Measurements from ENCODE around the gene GPSM3. TPM values are rescaled to one million over a fixed set of nuclear protein-coding genes. Genes with fewer than 3 reads are reported as not detected.

Gene GPSM3
- total and polyA plus RNA-seq, 2 of the 13 experiments (the other 11 are each of a cell fraction or from before 2014, with no cell fraction given) = 0.18 to 6.2 TPM

DNA sequence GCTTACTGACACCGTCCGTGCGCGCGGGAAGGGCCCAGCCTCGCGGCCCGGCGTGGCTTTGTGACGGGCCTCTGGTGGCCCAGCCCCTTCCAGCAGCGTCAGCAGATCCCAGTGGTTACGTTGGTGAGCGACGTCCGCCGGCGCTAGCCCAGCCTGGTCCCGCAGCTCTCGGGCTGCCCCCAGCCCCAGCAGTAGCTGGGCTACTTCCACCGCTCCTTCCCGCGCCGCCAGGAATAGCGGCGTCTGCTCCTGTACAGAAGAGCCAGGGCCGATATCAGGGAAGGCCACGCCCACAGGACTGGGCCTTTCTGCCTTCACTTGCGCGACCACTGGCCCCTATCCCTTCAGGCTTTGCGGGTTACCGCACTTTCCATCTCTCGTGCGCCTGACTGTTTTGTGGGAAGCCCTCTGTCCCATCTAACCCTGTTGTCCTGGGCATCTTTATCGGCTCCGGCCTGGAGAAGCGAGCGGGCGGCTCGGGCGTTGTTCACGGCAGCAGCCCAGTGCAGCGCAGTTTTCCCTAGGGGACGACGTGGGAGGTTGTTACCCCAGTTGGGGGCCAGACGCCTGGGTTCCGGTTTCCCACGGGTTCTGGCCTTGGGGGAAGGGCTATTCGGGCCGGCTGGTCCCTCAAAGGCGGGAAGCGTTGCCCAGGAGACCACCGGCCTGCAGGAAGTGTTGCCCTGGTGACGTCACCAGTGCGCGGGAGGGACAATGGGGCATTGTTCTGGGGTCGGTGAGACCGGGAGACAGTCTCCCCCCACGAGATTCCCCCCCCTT lies 3.6 kb upstream of the GPSM3 start (continued):
- TF ChIP-seq TCF7L2 (IDR thresholded peaks at IDR 0.05; ENCODE audit: low read depth, low read length) (no peak), ZNF850 (CRISPR knock-in tag; conservative IDR thresholded peaks at IDR 0.05) (no peak; the same call in 1 of the 2 replicates), MZF1 (CRISPR knock-in tag; IDR thresholded peaks at IDR 0.05; ENCODE audit: borderline replicate concordance) (peak; percentile 19; the same call in 1 of the 2 replicates), ZNF282 (IDR thresholded peaks at IDR 0.05; ENCODE audit: partially characterized antibody) (no peak), HMG20A (CRISPR knock-in tag; IDR thresholded peaks at IDR 0.05; ENCODE audit: borderline replicate concordance) (no peak), ZNF670 (CRISPR knock-in tag; IDR thresholded peaks at IDR 0.05; ENCODE audit: borderline replicate concordance) (no peak; the same call in 1 of the 2 replicates), ZFY (CRISPR knock-in tag; IDR thresholded peaks at IDR 0.05) (peak; percentile 94), ZNF205 (CRISPR knock-in tag; IDR thresholded peaks at IDR 0.05) (peak; percentile 41; the same call in 1 of the 2 replicates), ZNF749 (CRISPR knock-in tag; IDR thresholded peaks at IDR 0.05; ENCODE audit: borderline replicate concordance) (peak; percentile 94; the same call in 1 of the 2 replicates), CEBPB (IDR thresholded peaks at IDR 0.05; ENCODE audit: borderline replicate concordance, low read depth, low read length) (no peak), IRX3 (CRISPR knock-in tag; IDR thresholded peaks at IDR 0.05; ENCODE audit: borderline replicate concordance, low read depth) (peak; percentile 59), BRD4 (CRISPR knock-in tag; IDR thresholded peaks at IDR 0.05) (no peak; the same call in none of the 2 replicates), ZNF546 (CRISPR knock-in tag; conservative IDR thresholded peaks at IDR 0.05) (peak; percentile 88; the same call in 1 of the 2 replicates)
- TF ChIP-seq, protein P1, sequence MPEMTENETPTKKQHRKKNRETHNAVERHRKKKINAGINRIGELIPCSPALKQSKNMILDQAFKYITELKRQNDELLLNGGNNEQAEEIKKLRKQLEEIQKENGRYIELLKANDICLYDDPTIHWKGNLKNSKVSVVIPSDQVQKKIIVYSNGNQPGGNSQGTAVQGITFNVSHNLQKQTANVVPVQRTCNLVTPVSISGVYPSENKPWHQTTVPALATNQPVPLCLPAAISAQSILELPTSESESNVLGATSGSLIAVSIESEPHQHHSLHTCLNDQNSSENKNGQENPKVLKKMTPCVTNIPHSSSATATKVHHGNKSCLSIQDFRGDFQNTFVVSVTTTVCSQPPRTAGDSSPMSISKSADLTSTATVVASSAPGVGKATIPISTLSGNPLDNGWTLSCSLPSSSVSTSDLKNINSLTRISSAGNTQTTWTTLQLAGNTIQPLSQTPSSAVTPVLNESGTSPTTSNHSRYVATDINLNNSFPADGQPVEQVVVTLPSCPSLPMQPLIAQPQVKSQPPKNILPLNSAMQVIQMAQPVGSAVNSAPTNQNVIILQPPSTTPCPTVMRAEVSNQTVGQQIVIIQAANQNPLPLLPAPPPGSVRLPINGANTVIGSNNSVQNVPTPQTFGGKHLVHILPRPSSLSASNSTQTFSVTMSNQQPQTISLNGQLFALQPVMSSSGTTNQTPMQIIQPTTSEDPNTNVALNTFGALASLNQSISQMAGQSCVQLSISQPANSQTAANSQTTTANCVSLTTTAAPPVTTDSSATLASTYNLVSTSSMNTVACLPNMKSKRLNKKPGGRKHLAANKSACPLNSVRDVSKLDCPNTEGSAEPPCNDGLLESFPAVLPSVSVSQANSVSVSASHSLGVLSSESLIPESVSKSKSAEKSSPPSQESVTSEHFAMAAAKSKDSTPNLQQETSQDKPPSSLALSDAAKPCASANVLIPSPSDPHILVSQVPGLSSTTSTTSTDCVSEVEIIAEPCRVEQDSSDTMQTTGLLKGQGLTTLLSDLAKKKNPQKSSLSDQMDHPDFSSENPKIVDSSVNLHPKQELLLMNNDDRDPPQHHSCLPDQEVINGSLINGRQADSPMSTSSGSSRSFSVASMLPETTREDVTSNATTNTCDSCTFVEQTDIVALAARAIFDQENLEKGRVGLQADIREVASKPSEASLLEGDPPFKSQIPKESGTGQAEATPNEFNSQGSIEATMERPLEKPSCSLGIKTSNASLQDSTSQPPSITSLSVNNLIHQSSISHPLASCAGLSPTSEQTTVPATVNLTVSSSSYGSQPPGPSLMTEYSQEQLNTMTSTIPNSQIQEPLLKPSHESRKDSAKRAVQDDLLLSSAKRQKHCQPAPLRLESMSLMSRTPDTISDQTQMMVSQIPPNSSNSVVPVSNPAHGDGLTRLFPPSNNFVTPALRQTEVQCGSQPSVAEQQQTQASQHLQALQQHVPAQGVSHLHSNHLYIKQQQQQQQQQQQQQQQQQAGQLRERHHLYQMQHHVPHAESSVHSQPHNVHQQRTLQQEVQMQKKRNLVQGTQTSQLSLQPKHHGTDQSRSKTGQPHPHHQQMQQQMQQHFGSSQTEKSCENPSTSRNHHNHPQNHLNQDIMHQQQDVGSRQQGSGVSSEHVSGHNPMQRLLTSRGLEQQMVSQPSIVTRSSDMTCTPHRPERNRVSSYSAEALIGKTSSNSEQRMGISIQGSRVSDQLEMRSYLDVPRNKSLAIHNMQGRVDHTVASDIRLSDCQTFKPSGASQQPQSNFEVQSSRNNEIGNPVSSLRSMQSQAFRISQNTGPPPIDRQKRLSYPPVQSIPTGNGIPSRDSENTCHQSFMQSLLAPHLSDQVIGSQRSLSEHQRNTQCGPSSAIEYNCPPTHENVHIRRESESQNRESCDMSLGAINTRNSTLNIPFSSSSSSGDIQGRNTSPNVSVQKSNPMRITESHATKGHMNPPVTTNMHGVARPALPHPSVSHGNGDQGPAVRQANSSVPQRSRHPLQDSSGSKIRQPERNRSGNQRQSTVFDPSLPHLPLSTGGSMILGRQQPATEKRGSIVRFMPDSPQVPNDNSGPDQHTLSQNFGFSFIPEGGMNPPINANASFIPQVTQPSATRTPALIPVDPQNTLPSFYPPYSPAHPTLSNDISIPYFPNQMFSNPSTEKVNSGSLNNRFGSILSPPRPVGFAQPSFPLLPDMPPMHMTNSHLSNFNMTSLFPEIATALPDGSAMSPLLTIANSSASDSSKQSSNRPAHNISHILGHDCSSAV (CRISPR knock-in tag; IDR thresholded peaks at IDR 0.05; ENCODE audit: borderline replicate concordance) = peak; percentile 93; the same call in 1 of the 2 replicates
- TF ChIP-seq, protein P2, sequence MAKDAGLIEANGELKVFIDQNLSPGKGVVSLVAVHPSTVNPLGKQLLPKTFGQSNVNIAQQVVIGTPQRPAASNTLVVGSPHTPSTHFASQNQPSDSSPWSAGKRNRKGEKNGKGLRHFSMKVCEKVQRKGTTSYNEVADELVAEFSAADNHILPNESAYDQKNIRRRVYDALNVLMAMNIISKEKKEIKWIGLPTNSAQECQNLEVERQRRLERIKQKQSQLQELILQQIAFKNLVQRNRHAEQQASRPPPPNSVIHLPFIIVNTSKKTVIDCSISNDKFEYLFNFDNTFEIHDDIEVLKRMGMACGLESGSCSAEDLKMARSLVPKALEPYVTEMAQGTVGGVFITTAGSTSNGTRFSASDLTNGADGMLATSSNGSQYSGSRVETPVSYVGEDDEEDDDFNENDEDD (CRISPR knock-in tag; IDR thresholded peaks at IDR 0.05; ENCODE audit: borderline replicate concordance) = peak; percentile 97
- TF ChIP-seq, protein P3, sequence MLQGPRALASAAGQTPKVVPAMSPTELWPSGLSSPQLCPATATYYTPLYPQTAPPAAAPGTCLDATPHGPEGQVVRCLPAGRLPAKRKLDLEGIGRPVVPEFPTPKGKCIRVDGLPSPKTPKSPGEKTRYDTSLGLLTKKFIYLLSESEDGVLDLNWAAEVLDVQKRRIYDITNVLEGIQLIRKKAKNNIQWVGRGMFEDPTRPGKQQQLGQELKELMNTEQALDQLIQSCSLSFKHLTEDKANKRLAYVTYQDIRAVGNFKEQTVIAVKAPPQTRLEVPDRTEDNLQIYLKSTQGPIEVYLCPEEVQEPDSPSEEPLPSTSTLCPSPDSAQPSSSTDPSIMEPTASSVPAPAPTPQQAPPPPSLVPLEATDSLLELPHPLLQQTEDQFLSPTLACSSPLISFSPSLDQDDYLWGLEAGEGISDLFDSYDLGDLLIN (CRISPR knock-in tag; IDR thresholded peaks at IDR 0.05; ENCODE audit: borderline replicate concordance) = no peak; the same call in none of the 2 replicates
- TF ChIP-seq, protein P4, sequence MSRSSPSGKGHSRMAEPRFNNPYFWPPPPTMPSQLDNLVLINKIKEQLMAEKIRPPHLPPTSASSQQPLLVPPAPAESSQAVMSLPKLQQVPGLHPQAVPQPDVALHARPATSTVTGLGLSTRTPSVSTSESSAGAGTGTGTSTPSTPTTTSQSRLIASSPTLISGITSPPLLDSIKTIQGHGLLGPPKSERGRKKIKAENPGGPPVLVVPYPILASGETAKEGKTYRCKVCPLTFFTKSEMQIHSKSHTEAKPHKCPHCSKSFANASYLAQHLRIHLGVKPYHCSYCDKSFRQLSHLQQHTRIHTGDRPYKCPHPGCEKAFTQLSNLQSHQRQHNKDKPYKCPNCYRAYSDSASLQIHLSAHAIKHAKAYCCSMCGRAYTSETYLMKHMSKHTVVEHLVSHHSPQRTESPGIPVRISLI (CRISPR knock-in tag; IDR thresholded peaks at IDR 0.05; ENCODE audit: borderline replicate concordance) = no peak; the same call in 1 of the 2 replicates
